ENCODE results near the gene SEMA3B. TPM values are rescaled to one million over a fixed set of nuclear protein-coding genes. Genes with fewer than 3 reads are reported as not detected.

SEMA3B gene
- polyA plus RNA-seq, 1 donor (not counting 4 experiments of a cell fraction or from before 2014, with no cell fraction given): 0.58 TPM

- H3K9ac ChIP-seq (ENCODE audit: control insufficient read depth, extremely low read depth, insufficient read depth, low read length): no peak overlapping the region
- no peak overlapping the region for H2AFZ ChIP-seq (ENCODE audit: control insufficient read depth, low read length)
- H3K27me3 ChIP-seq (ENCODE audit: control insufficient read depth, extremely low read depth, insufficient read depth, low read length): no peaks in the 10 kb centered on the region
- H3K4me1 ChIP-seq (ENCODE audit: control insufficient read depth, extremely low read depth, insufficient read depth, low read length): peaks cover 27% of the 10 kb centered on the region
- H3K36me3 ChIP-seq (ENCODE audit: control insufficient read depth in 2 of 2, extremely low read depth in 1 of 2, insufficient read depth in 2 of 2, low read length in 2 of 2): peaks cover 0 to 4% of the 10 kb centered on the region in 2 experiments
- no peak for FAIRE-seq
- DNase-seq (ENCODE audit: low read depth, low spot score): no peak
- H4K20me1 ChIP-seq (ENCODE audit: control insufficient read depth, extremely low read depth, insufficient read depth, low read length): no peaks in the 10 kb centered on the region
- H3K27ac ChIP-seq (ENCODE audit: control insufficient read depth, insufficient read depth, low read length): no peak overlapping the region
- H3K4me2 ChIP-seq (ENCODE audit: control insufficient read depth, extremely low read depth, insufficient read depth, low read depth, low read length): no peak overlapping the region
- no peak overlapping the region for H3K4me3 ChIP-seq (ENCODE audit: control insufficient read depth in 2 of 3, extremely low read depth in 1 of 3, insufficient read depth in 2 of 3, low read depth in 1 of 3, low read length in 3 of 3)
- no peaks in the 10 kb centered on the region for H3K9me3 ChIP-seq (ENCODE audit: control insufficient read depth, low read depth, low read length)
- peaks cover 3% of the 10 kb centered on the region for H3K9me1 ChIP-seq (ENCODE audit: control insufficient read depth, extremely low read depth, insufficient read depth, low read length)
- H3K79me2 ChIP-seq (ENCODE audit: control insufficient read depth, insufficient read depth, low read length): peaks cover 8% of the 10 kb centered on the region
- dilution Hi-C loops (cut with MboI; ENCODE audit: extremely low pct_ligation_motif_present, low sequenced_read_pairs): no loop called here
- TF ChIP-seq EZH2 (IDR thresholded peaks at IDR 0.05; ENCODE audit: low read length) (no peak), CTCF (optimal IDR thresholded peaks at IDR 0.05 in 1 of 3, IDR thresholded peaks at IDR 0.05 in 1 of 3, conservative IDR thresholded peaks at IDR 0.05 in 1 of 3; ENCODE audit: extremely low read depth in 1 of 3, insufficient read depth in 2 of 3, low read length in 3 of 3) (no peak)
Observed at GRCh38 chr3:50296721-50297383, 27.9 kb downstream of the SEMA3B start.

- H2AFZ ChIP-seq (ENCODE audit: control insufficient read depth, low read length): no peak overlapping the region
- H3K27me3 ChIP-seq (ENCODE audit: control insufficient read depth, extremely low read depth, insufficient read depth, low read length): no peaks in the 10 kb centered on the region
- peaks cover 5% of the 10 kb centered on the region for H3K79me2 ChIP-seq (ENCODE audit: control insufficient read depth, insufficient read depth, low read length)
- H3K9me3 ChIP-seq (ENCODE audit: control insufficient read depth, low read depth, low read length): no peaks in the 10 kb centered on the region
- H3K4me2 ChIP-seq (ENCODE audit: control insufficient read depth, extremely low read depth, insufficient read depth, low read depth, low read length): no peak overlapping the region
- H3K36me3 ChIP-seq (ENCODE audit: control insufficient read depth in 2 of 2, extremely low read depth in 1 of 2, insufficient read depth in 2 of 2, low read length in 2 of 2): peaks cover 0 to 4% of the 10 kb centered on the region in 2 experiments
- DNase-seq (ENCODE audit: low read depth, low spot score) (no peak), FAIRE-seq (no peak)
- H3K4me3 ChIP-seq (ENCODE audit: control insufficient read depth in 2 of 3, extremely low read depth in 1 of 3, insufficient read depth in 2 of 3, low read depth in 1 of 3, low read length in 3 of 3): no peak overlapping the region
- no peak for TF ChIP-seq CTCF (optimal IDR thresholded peaks at IDR 0.05 in 1 of 3, IDR thresholded peaks at IDR 0.05 in 1 of 3, conservative IDR thresholded peaks at IDR 0.05 in 1 of 3; ENCODE audit: extremely low read depth in 1 of 3, insufficient read depth in 2 of 3, low read length in 3 of 3)
- no peak for TF ChIP-seq EZH2 (IDR thresholded peaks at IDR 0.05; ENCODE audit: low read length)
- peaks cover 3% of the 10 kb centered on the region for H3K9me1 ChIP-seq (ENCODE audit: control insufficient read depth, extremely low read depth, insufficient read depth, low read length)
- no peak overlapping the region for H3K9ac ChIP-seq (ENCODE audit: control insufficient read depth, extremely low read depth, insufficient read depth, low read length)
- peaks cover 27% of the 10 kb centered on the region for H3K4me1 ChIP-seq (ENCODE audit: control insufficient read depth, extremely low read depth, insufficient read depth, low read length)
- dilution Hi-C loops (cut with MboI; ENCODE audit: extremely low pct_ligation_motif_present, low sequenced_read_pairs): no loop called here
- H4K20me1 ChIP-seq (ENCODE audit: control insufficient read depth, extremely low read depth, insufficient read depth, low read length): no peaks in the 10 kb centered on the region
- H3K27ac ChIP-seq (ENCODE audit: control insufficient read depth, insufficient read depth, low read length): no peak overlapping the region
Observed at GRCh38 chr3:50297384-50297775, 28.4 kb downstream of the SEMA3B start.

Data from keratinocyte (primary cell).